K562 (cell line): Measurements from ENCODE around the gene ZDHHC11. TPM values are rescaled to one million over a fixed set of nuclear protein-coding genes. Genes with fewer than 3 reads are reported as not detected.

Experiments
- ARNT ChIP-seq, 2 experiments: fragments of 450-650 bp; IDR thresholded peaks; 2 replicates each; pipeline ENCODE4 v1.6.1; 2016; ENCODE audit warnings: mild to moderate bottlenecking in 1 of 2
- DPF2 ChIP-seq: fragments of 450-650 bp; IDR thresholded peaks from 2 replicates; pipeline ENCODE4 v1.6.1; 2016
- FOXM1 ChIP-seq, 2 experiments: fragments of 450-650 bp in 1 of 2; sonication (generic) in 1 of 2; formaldehyde crosslinking in 1 of 2; IDR thresholded peaks; 2 replicates each; pipeline versions ENCODE4 v1.6.1 to v1.9.0; 2017 to 2022; ENCODE audit warnings: low read depth in 2 of 2, mild to moderate bottlenecking in 2 of 2, missing genetic modification reagents in 1 of 2, moderate library complexity in 1 of 2
- FOXP4 ChIP-seq: sonication (generic); formaldehyde crosslinking; IDR thresholded peaks from 2 replicates; pipeline ENCODE4 v1.8.0; 2022; ENCODE audit warnings: mild to moderate bottlenecking, missing genetic modification reagents, borderline replicate concordance
- PRPF4 ChIP-seq: fragments of 200-400 bp; formaldehyde crosslinking; IDR thresholded peaks from one replicate; pipeline ENCODE4 v1.6.1; 2017; ENCODE audit warnings: low read length, low read depth, mild to moderate bottlenecking; ENCODE audit not compliant: insufficient read depth, poor library complexity, severe bottlenecking
- ZNF589 ChIP-seq: fragments of 200-800 bp; sonication (Bioruptor generic); IDR thresholded peaks from 2 replicates; pipeline ENCODE4 v1.6.1; 2016; ENCODE audit warnings: low read depth, missing genetic modification characterization, missing compliant biosample characterization
- ZNF764 ChIP-seq: fragments of 250-450 bp; sonication (Bioruptor Pico); IDR thresholded peaks from 2 replicates; pipeline ENCODE4 v1.4.0; 2020; ENCODE audit warnings: low read depth, mild to moderate bottlenecking, moderate library complexity
- polyA plus RNA-seq, 8 experiments: library from polyadenylated mRNA; depleted of rRNA in 4 of 8; stranded (reverse) in 5 of 8; unstranded in 3 of 8; fragments of >200 nt; fragmentation: Nextera tagmentation in 2 of 8; fragmentation: Illumina TruSeq in 1 of 8; extraction: Ambion mirVana in 2 of 8; extraction: Trizol in 1 of 8; gene quantifications; 2 replicates each; pipeline versions ENCODE4 v1.2.1 to v1.2.3, GENCODE V29; 2011 to 2014; ENCODE audit warnings: inconsistent platforms in 1 of 8, missing spikeins in 1 of 8
- total RNA-seq, 7 experiments: library from RNA; depleted of rRNA in 6 of 7; stranded (reverse); fragments of >200 nt in 6 of 7; fragmentation: Illumina TruSeq in 2 of 7; extraction: Trizol in 2 of 7; gene quantifications; 2 replicates each; pipeline versions ENCODE4 v1.2.1 to v1.2.3, GENCODE V29; 2011 to 2021; ENCODE audit warnings: low replicate concordance in 1 of 7
- TF ChIP-seq, protein P1 (sequence below): sonication (generic); formaldehyde crosslinking; IDR thresholded peaks from 2 replicates; pipeline ENCODE4 v1.8.1; 2023; ENCODE audit warnings: mild to moderate bottlenecking, missing genetic modification reagents, moderate library complexity
- TF ChIP-seq, protein P2 (sequence below): IDR thresholded peaks from 2 replicates; pipeline ENCODE4 v1.6.1; 2011; ENCODE audit warnings: borderline replicate concordance, low read depth, mild to moderate bottlenecking, moderate library complexity, low read length; ENCODE audit not compliant: insufficient read depth, poor library complexity, severe bottlenecking
- TF ChIP-seq, protein P3 (sequence below), 2 experiments: fragments of 450-650 bp in 1 of 2; sonication (generic) in 1 of 2; formaldehyde crosslinking in 1 of 2; IDR thresholded peaks; 2 replicates each; pipeline versions ENCODE4 v1.7.1 to v1.9.0; 2016 to 2022; ENCODE audit warnings: inconsistent platforms in 1 of 2, mild to moderate bottlenecking in 1 of 2, missing genetic modification reagents in 1 of 2

Gene ZDHHC11
- total and polyA plus RNA-seq, 9 of the 15 experiments (the other 6 are each of a cell fraction or from before 2014, with no cell fraction given) = 0.07 to 2.3 (median 0.52) TPM

GRCh38 chr5:856531-857425 is 6.0 kb upstream of the ZDHHC11 start (continued):
- TF ChIP-seq FOXM1 (IDR thresholded peaks at IDR 0.05; ENCODE audit: low read depth) (no peak), FOXM1 (CRISPR knock-in tag; IDR thresholded peaks at IDR 0.05; ENCODE audit: low read depth) (no peak), DPF2 (no peak), FOXP4 (no peak), ZNF589 (CRISPR knock-in tag) (no peak), ARNT (IDR thresholded peaks at IDR 0.05) (no peak), PRPF4 (no peak), ZNF764 (CRISPR knock-in tag) (no peak)
- TF ChIP-seq, protein P1, sequence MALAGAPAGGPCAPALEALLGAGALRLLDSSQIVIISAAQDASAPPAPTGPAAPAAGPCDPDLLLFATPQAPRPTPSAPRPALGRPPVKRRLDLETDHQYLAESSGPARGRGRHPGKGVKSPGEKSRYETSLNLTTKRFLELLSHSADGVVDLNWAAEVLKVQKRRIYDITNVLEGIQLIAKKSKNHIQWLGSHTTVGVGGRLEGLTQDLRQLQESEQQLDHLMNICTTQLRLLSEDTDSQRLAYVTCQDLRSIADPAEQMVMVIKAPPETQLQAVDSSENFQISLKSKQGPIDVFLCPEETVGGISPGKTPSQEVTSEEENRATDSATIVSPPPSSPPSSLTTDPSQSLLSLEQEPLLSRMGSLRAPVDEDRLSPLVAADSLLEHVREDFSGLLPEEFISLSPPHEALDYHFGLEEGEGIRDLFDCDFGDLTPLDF (CRISPR knock-in tag) = no peak
- TF ChIP-seq, protein P2, sequence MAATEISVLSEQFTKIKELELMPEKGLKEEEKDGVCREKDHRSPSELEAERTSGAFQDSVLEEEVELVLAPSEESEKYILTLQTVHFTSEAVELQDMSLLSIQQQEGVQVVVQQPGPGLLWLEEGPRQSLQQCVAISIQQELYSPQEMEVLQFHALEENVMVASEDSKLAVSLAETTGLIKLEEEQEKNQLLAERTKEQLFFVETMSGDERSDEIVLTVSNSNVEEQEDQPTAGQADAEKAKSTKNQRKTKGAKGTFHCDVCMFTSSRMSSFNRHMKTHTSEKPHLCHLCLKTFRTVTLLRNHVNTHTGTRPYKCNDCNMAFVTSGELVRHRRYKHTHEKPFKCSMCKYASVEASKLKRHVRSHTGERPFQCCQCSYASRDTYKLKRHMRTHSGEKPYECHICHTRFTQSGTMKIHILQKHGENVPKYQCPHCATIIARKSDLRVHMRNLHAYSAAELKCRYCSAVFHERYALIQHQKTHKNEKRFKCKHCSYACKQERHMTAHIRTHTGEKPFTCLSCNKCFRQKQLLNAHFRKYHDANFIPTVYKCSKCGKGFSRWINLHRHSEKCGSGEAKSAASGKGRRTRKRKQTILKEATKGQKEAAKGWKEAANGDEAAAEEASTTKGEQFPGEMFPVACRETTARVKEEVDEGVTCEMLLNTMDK = no peak
- TF ChIP-seq, protein P3, sequence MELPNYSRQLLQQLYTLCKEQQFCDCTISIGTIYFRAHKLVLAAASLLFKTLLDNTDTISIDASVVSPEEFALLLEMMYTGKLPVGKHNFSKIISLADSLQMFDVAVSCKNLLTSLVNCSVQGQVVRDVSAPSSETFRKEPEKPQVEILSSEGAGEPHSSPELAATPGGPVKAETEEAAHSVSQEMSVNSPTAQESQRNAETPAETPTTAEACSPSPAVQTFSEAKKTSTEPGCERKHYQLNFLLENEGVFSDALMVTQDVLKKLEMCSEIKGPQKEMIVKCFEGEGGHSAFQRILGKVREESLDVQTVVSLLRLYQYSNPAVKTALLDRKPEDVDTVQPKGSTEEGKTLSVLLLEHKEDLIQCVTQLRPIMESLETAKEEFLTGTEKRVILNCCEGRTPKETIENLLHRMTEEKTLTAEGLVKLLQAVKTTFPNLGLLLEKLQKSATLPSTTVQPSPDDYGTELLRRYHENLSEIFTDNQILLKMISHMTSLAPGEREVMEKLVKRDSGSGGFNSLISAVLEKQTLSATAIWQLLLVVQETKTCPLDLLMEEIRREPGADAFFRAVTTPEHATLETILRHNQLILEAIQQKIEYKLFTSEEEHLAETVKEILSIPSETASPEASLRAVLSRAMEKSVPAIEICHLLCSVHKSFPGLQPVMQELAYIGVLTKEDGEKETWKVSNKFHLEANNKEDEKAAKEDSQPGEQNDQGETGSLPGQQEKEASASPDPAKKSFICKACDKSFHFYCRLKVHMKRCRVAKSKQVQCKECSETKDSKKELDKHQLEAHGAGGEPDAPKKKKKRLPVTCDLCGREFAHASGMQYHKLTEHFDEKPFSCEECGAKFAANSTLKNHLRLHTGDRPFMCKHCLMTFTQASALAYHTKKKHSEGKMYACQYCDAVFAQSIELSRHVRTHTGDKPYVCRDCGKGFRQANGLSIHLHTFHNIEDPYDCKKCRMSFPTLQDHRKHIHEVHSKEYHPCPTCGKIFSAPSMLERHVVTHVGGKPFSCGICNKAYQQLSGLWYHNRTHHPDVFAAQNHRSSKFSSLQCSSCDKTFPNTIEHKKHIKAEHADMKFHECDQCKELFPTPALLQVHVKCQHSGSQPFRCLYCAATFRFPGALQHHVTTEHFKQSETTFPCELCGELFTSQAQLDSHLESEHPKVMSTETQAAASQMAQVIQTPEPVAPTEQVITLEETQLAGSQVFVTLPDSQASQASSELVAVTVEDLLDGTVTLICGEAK (IDR thresholded peaks at IDR 0.05) = no peak
- TF ChIP-seq, protein P3 (CRISPR knock-in tag; IDR thresholded peaks at IDR 0.05) = no peak
